NK-92 (cell line): ENCODE measurements around the gene ARHGEF7.

Experiments used
- DNase-seq: peaks from one replicate; lab custom pipeline; 2025; ENCODE audit not compliant: unreplicated experiment; lab: John Stamatoyannopoulos, UW

Gene ARHGEF7

DNA sequence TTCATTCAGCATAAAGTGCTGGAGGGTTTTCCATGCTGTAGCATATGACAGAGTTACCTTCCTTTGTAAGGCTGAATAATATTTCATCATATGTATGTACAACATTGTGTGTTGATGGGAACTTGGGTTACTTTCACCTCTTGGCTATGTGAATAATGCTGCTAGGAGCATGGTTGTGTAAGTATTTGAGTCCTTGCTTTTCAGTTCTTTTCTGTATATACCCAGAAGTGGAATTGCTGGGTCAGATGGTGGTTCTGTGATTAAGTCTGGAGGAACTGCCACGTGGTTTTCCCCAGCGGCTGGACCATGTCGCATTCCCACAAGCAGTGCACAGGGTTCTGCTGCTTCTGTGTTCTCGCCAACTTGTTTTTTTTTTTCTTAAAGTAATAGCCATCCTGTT, 104.2 kb downstream of the ARHGEF7 start:
- no peak for DNase-seq

DNA sequence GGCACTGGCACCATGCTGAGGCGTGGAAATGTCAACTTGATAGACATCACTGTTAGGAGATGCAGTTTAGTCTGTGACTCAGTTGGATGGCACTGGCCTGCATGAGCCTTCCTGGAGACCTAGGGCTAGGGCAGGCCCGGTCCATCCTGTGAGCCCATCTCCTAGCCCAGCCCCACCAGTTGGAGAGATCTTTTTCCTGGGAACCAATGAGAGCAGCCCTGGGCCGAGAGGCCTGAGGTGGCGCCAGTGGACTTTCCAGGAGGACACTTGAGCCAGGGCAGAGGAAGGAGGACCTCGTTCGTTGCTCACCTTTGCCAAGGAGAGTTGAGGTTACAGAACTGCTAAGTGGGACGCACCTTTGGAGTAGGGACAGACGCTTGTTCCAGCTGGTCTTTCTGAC, 104.8 kb downstream of the ARHGEF7 start:
- DNase-seq = no peak

DNA sequence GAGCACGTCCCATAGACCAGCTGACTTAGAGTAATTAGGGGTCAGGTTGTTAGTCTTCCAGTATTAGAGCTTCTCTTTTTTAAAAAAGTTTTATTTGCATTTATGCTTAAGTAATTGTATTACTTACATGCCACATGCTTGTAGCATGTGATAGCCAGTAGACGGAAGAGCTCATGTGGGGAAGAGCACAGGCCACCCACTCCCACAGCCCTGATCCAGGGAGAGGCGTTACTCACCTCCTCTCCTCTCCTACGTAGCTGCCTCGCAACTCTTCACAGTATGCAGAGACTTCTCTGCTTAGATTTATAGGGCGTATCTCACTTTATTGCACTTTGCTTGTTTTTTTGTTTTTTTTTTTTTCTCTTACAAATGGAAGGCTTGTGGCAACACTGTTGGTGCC, 110.1 kb downstream of the ARHGEF7 start:
- no peak for DNase-seq

DNA sequence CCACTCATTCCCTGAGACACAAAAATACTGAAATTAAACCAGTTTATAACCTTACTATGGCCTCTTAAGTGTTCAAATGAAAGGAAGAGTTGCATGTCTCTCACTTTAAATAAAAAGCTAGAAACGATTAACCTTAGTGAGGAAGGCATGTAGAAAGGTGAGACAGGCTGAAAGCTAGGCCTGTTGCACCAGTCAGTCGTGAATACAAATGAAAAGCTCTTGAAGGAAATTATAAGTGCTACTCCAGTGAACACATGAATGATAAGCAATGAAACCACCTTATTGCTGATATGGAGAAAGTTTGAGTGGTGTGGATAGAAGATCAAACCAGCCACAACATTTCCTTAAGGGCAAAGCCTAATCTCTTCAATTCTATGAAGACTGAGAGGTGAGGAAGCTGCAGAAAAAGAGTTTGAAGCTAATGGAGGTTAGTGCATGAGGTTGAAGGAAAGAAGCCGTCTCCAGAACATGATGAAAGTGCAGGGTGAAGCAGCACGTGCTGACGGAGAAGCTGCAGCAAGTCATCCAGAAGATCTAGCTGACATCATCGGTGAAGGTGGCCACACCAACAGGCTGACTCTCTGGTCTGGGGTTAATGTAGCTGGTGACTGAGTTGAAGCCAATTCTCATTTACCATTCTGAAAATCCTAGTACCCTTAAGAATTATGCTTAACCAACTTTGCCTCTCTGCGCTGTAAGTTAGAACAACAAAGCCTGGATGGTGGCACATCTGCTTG, 110.9 kb downstream of the ARHGEF7 start:
- DNase-seq = no peak

DNA sequence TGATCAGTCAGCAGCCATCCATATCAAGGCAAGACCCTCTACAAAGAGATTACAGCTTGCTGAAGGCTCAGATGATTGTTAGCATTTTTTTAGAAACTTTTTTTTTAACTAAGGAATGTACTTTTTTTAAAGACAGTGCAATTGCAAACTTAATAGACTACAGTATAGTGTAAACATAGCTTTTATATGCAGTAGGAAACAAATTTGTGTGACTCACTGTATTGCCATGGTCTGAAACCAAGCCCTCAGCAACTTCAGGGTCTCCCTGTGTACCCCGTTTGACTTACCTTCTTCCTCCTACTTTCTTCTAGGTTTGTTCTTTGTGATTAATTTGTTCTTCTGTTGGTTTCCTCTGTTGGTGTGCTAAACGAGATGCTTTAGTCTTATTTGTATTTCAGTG, 112.3 kb downstream of the ARHGEF7 start:
- DNase-seq = no peak

DNA sequence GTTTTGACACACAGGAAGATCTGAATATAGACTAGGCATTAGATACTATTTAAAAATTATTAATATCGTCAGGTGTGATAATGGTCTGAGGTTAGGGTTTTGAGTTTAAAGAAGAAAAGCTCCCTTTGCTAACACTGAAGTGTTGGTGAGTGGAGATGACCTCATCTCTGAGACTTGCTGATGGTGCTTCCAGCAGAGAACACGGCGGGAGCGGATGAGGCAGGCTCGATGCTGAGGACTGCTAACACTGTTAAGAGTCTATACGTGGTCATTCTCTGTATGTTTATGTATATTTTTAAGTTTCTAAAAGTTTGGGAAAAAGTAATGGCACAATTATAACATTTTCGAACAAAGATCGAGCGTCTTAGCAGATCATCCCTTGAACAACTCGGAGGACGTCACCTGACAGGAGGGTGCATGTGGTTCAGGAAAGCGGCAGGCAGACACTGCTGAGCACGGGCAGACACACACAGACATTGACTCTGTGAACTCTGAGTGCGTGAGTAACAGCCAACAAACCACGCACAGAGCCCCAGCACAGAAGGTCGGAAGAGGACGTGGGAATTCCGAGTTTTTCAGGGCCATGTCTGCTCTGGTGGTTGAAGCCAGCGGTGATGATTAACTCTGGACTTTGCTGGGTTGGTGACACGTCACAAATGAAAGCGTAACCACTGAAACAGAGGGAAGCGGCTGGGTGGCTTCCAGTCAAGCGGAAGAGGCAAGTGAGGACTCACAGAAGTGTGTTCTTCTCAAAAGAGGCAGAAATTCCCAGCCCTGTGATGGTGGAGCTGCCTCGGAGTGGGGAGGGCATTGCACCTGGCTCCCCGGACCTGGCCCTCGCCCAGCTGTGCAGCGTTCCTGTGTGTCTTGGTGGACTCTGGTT, 113.4 kb downstream of the ARHGEF7 start:
- no peak for DNase-seq

DNA sequence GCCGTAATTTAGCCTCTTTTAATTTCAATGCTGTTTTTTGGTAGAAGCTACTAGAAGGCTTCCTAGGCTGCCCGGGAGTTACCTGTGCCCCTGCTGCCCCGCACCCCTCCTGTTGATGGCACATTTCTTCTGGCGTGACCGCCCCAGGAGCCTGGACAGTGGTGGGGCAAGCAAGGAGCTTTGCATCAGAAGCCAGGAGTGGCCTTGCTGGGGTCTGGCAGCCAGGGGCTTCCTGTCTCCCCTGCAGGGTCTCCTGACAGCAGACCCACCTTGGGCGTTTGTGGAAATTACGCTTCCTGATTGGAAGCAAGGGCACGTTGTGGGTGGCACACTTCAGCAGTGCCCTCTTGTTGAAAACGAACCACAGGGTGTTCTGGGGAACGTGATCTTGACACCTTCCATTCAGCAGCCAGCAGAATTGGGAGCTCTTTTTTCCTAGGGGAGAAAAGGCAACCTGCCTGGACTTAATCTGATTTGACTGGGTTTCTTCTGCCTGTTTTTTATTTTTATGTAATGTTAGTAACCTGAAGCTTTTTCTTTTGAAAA, 115.3 kb downstream of the ARHGEF7 start:
- DNase-seq = no peak

DNA sequence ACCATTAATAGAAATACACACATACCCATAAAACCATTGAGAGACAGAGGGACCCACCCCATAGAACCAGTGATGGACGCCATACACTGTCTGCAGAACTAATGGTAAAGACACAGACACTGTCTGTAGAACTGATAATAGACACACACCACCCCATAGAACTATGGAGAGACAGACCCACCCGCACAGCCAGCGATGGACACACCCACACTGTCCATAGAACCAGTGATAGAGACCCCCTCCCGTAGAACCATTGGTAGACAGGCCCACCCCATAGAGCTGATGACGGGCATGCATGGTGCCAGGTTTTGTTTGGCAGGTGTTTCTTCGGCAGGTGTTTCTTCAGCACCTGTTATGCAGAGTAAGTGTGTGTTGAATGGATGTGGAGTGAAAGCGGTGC, 117.1 kb downstream of the ARHGEF7 start:
- DNase-seq = no peak

DNA sequence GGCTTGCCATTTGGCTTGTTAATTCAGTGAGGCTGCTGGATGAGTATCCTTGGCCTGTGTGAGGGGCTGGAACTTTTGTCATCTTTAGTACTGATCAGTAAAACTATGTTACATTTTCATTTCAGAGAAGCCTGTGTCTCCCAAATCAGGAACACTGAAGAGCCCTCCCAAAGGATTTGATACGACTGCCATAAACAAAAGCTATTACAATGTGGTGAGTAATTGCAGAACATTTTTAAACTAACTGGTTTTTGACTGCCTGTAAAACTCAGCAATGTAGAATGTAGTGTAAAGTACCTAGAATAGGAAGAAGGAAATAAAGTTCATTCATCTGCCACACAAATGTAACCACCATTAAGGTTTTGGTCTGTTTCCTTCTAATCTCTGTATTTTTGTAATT, 118.0 kb downstream of the ARHGEF7 start:
- no peak for DNase-seq

DNA sequence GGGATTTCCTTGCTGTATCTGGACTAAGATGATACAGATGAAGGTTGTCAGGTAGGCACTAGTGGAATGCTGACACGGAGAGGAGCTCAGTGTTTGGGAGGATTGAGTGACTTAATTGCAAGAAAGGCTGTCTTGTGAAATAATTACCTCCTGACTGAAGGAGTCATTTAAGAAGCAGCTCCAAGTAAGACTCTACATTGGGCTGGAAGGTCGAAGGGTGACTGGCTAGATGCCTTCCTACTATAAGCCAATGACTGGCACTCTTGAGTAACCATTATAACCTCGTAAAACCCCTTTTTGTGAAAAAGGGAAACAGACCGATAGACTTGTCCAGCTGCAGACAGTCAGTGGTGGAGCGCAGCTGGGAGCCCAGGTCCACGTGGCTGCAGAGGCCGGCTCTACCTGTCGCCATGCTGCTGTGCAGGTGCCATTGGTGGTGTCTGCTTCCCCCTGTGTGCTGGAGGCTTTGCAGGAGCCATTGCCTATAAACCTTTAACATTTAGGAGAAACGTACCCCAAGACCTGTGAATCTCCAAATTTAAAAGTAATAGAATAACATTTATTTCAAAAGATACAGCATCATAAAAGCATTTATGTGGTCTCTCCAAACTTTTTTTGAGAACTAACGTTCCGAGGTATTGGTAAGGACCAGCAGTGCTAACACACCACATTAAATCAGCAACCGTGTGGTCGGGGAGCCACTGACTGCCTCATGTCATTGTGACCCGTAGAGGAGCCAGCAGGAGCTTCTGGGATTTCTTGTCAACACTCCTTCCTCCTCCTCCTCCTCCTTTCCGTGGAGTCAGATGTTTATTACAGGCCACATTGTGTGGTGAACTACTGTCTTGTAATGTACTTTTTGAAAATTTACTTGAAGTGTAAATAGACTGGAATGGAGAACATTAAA, 124.9 kb downstream of the ARHGEF7 start:
- no peak for DNase-seq

DNA sequence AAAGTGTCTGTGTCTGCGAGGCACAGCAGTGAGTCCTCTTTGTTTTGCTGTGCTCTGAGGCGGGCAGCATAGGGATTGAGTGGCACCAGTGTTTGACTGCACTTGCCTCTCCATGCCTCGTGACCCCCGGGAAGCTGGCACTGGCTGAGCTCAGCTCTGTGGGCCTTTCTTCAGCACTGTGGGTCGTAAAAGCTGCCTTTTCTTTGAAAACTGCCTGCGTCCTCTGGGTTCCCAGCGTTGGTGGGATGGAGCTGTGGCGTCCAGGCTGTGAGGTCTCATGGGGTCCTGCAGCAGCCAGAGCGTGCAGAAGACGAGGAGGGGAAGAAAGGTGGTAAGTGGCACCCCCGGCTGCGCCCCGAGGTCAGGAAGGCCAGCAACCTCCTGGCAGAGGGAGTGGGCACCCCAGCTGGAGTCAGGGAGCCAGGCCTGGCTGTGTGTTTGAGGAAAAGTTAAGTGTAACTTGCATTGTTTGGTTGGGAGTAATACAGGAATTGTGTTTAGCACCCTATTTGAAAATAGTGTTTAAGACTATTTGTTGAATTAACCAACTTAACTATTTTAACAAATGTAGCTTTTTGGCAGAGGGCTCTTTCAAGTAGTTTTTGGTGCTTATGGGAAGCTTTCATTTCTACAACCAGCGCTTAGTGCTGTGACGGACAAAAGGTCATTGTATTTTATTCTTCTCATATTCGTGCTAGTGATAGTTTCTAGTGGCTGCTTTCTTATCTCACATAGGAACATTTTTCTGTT, 126.1 kb downstream of the ARHGEF7 start:
- DNase-seq = no peak

DNA sequence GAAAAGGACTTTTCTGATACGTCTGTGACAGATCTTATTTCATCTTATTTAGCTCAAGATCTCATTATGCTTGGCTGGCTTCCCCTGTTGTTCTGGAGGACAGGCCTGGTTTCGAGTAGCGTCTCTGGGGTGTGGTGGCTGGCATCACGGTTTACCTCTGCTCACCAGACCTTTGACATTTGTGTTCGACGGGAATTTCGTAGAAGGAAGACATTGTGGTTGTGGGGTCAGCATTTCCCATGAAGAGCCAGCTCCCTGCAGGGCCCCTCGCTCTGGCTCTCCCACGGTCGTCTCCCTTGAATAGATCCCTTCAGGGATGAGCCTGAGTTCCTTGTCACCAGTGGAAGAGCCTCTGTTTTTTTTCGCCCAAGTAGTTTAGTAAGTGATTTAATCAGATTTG, 126.8 kb downstream of the ARHGEF7 start:
- no peak for DNase-seq

DNA sequence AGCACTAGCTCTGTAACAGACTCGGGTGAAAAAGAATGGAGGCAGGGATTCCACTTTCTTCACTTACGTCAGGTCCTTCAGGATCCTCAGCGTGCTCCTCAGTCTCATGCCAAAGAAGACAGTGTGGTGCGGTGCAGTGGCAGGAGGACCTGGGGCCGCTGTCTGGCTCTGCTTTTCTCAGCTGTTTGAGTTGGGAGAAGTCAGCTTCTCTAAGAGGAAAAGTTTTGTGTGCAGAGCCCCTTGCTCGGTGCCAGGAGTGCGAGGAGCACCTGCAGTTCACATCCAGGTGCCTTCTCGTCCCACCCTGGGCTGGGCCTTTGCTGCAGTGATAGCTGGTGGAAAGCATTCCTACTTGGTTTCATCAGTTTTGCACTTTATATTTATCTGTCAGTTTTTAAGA, 127.5 kb downstream of the ARHGEF7 start:
- DNase-seq = no peak

DNA sequence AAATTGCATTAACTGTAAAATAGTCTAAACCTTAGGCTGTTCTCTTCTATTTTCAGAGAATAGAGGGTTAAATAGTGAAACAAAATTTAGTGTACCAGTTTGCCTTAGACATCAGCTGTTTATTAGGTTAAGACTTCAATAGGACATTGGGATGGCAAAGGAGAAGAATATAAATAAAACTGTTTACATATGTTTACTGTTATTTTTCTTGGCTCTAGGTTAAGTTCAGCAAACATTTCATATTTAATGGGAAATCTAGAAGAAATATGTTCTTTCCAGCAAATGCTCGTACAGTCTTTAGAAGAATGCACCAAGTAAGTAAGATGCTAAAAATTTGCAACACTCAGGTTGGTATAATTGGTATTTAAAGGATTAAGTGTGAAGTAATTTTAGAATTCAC, 128.9 kb downstream of the ARHGEF7 start:
- DNase-seq = no peak

DNA sequence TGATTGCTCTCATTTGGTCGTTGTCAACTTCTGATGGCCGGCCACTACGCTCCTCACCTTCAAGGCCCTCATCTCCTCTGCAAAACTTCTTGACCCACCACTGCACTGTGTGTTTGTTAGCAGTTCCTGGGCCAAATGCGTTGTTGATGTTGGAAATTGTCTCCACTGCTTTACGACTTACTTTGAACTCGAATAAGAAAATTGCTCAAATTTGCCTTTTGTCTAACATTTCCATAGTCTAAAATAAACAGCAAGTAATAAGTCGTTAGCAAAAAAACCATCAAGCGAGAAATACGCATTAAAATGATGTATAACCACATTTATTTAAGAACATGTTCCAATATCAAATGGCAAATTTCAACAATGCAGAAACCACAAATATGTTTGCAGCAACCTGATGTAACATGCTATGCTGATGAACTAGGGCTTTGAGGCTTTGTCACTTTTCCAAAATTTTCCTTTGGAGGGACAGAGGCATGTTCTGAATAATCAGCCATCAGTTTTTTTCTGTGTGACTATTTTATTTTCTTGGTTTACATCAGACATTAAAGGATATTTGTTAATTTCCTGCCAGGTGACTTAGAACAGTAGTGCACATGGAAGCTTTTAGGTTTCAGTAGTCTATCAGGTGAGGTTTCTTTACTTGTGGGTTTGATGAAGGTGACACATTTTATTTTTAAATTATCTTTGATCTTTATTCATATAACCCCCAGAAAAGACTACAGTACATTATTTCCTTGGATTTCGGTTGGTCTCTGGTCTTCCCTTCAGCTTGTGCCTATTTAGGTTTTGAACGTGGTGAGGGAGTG, 130.7 kb downstream of the ARHGEF7 start:
- DNase-seq = no peak

DNA sequence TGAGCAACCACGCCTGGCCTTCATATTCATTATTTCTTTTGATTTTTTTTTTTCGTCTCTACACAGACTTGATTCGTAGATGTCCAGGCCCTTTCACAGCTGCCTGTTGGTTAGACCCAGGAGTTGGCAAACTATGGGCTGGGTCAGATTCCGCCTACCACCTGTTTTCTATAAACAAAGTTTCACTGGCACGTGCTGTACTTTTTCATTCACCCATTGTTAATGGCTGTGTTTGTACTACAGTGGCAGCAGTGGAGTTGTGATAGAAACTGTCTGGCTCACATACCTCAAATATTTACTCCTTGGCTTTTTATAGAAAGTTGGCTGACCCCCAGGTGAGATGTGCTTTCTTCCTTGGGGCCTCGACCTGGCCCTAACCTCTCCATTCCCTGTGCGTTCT, 132.4 kb downstream of the ARHGEF7 start:
- no peak for DNase-seq

DNA sequence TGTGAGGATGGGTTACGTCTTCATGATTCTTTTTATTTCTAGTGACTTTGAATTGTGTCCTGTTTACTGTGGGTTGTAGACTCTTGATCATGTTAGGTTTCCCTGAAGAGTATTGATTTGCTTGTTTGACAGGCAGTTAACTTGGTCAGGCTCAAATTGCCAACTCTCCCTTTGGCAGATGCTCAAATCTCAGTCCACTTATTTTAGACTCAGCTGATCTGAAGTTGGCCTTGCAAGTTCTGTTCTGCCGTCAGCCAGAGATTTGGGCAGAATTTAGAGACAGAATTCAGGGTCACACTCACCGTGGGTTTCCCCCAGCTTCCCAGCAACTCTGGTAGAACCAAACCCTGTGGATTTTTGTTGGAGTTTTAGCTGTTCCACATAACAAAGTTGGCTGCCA, 133.7 kb downstream of the ARHGEF7 start:
- no peak for DNase-seq

DNA sequence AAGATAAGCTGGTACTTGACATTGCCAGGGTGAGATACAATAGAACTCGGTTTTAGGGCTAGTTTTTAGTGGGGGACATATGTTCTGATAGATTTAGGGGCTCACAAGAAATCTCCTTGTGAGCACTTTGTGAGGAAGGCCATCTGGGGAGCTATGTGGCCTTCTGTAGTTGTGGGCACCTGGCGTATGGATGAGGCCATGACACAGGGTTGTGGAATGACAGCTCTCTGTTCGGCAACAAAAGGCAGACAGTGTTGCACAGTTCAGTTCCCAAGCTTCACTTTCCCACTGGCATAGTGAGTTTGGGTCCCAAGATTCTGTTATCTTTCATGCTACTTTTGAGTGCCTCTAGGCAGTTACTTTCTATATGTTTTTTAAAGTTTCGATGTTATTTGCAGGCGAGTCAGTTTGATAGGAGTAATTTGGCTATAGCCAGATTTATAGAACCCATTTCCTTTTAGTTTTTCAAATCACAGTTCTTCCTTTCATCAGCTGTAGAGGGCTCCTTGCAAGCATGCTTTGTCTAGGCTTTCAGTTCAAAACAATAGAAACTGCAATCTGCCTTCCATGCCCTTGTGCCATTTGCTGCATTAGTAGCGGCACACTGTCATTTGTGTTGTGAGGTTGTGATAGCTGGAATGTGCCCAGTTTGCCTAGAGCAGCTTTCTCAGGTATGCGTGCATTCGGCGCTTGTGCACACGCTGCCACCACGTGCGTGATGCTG, 134.7 kb downstream of the ARHGEF7 start:
- no peak for DNase-seq
